ENCODE measurements around the gene ANXA8. TPM values are rescaled to one million over a fixed set of nuclear protein-coding genes. Genes with fewer than 3 reads are reported as not detected.

The ANXA8 gene
- total and polyA plus RNA-seq, 2 experiments from 2014 or later = 0.27 to 0.87 TPM

DNA sequence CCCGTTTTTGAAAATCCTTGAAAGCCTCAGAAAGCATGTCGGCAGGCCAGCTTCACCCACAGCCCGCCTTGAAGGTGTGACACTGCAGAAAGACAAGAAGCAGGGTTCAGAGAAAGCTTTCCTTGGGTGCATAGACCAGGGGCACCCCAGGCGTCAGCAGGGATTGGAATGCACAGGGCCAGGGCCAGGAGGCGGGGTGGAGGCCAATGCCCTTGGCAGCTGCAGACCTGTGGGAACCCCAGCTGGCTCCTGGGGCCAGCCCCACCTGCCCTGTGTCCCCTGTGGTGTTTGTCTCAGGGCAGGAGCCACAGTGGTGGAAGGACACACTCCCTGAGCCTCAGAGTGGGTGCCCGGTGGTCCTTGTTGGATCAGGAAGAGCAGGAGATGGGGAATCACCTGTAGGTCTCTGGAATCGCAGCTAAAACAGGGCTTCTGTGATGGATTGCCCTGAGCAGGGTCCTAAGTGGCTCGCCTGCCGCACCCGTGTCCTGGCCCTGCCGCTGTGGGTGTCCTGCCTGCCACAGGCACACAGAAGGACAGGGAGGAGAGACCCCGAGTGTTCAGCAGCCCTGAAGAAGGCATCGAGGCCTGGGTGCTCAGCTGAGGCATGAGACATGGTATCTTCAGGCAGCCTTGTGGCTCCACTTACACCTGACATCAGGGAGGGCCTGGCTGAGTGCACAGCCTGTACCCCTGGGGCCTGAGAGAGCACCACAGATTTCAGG, 32.5 kb downstream of the ANXA8 start:
- TF ChIP-seq, protein P1, sequence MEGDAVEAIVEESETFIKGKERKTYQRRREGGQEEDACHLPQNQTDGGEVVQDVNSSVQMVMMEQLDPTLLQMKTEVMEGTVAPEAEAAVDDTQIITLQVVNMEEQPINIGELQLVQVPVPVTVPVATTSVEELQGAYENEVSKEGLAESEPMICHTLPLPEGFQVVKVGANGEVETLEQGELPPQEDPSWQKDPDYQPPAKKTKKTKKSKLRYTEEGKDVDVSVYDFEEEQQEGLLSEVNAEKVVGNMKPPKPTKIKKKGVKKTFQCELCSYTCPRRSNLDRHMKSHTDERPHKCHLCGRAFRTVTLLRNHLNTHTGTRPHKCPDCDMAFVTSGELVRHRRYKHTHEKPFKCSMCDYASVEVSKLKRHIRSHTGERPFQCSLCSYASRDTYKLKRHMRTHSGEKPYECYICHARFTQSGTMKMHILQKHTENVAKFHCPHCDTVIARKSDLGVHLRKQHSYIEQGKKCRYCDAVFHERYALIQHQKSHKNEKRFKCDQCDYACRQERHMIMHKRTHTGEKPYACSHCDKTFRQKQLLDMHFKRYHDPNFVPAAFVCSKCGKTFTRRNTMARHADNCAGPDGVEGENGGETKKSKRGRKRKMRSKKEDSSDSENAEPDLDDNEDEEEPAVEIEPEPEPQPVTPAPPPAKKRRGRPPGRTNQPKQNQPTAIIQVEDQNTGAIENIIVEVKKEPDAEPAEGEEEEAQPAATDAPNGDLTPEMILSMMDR (IDR thresholded peaks at IDR 0.05; ENCODE audit: low read depth, low read length) = no peak
- Histone ChIP-seq H3K4me1 (ENCODE audit: low read depth) (no peaks in the 10 kb centered on the region), H3K4me3 (no peak overlapping the region), H3K27me3 (no peaks in the 10 kb centered on the region), H3K27ac (no peak overlapping the region), H3K36me3 (no peaks in the 10 kb centered on the region), H3K9me3 (ENCODE audit: low read depth) (no peaks in the 10 kb centered on the region)
- DNase-seq (ENCODE audit: low read depth in 1 of 2, low spot score in 1 of 2) = no peak

DNA sequence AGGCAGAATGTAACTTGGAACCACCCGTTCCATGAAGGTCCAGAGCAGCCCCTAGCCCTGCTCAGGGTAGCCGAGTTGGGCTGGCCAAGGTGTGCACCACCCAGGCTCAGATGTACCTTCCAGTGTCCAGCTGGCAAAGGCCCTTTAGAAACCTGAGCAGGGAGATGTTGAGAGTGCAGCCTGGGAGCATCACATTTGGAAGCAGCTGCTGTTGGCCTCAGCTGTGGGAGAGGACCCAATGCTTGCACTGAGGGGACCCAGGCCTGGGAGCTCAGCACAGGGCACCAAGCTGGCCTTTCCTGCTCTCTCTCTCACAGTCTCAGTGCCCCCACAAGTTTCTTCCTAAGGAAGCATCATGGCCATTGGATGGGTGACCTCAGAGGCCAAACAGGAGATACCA, 33.5 kb downstream of the ANXA8 start:
- no peak for DNase-seq (ENCODE audit: low read depth in 1 of 2, low spot score in 1 of 2)
- Histone ChIP-seq H3K27ac (no peak overlapping the region), H3K36me3 (no peaks in the 10 kb centered on the region), H3K9me3 (ENCODE audit: low read depth) (no peaks in the 10 kb centered on the region), H3K27me3 (no peaks in the 10 kb centered on the region), H3K4me3 (no peak overlapping the region), H3K4me1 (ENCODE audit: low read depth) (no peaks in the 10 kb centered on the region)
- TF ChIP-seq, protein P1 (IDR thresholded peaks at IDR 0.05; ENCODE audit: low read depth, low read length) = no peak

DNA sequence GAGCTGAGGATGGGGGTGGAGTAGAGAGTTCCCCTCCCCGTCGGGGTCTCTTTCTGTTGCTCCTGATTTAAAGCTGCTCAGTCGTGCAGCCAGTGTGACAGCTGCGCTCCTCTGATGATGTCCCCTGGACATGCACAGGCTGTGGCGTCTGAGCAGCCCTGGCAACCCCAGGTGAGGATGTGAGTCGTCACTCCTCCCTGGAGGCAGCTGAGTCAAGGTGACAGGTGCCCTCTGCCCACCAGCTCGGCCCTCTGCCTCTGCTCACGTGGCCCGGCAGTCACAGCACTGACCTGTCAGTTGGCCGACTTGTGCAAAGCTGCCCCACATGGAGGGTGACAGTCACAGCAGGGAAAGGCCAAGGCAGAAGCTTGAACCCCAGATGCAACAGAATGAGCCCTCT, 33.9 kb downstream of the ANXA8 start:
- no peak for DNase-seq (ENCODE audit: low read depth in 1 of 2, low spot score in 1 of 2)
- Histone ChIP-seq H3K4me1 (ENCODE audit: low read depth) (no peaks in the 10 kb centered on the region), H3K4me3 (no peak overlapping the region), H3K27ac (no peak overlapping the region), H3K27me3 (no peaks in the 10 kb centered on the region), H3K9me3 (ENCODE audit: low read depth) (no peaks in the 10 kb centered on the region), H3K36me3 (no peaks in the 10 kb centered on the region)
- TF ChIP-seq, protein P1 (IDR thresholded peaks at IDR 0.05; ENCODE audit: low read depth, low read length) = no peak

DNA sequence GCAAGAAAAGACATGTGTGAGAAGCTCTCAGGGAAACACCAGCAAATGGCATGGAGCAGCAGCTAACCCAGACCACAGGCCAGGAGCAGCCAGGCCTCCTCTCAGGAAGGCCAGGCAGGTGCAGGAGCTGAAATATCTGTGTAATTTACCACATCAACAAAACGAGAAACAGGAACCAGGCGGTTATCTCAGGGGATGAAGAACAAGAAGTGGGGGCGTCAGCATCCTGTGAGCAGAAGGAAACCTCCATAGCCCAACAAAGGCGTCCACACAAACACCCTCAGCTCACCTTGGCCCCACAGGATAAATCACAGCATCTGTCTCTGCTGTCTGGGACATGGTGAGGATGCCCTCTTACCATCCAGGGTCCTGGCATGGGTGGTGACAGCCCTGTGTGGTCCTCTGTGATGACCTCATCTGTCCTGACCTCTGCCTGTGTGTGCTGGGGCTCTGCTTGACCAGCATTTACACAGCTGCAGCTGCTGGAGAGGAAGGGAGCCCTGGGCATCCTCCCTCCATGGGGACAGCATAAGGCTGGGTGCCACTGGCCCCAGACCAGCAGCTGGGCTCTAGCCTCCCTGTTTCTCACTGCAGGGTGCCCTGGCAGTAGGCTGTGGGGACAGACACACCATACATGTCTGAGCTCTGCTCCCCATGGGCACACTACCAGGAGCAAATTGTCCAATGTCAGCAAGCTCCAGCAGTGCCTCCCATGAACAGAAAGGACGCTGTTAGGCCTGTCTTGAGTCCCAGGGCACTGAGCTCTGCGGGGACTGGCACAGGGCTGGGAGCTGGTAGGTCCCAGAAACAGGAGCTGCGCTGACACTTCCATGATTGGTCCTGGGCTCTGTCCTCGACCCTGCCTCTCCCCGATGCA, 34.6 kb downstream of the ANXA8 start:
- Histone ChIP-seq H3K9me3 (ENCODE audit: low read depth) (no peaks in the 10 kb centered on the region), H3K27ac (no peak overlapping the region), H3K27me3 (no peaks in the 10 kb centered on the region), H3K36me3 (no peaks in the 10 kb centered on the region), H3K4me1 (ENCODE audit: low read depth) (no peaks in the 10 kb centered on the region), H3K4me3 (no peak overlapping the region)
- DNase-seq (ENCODE audit: low read depth in 1 of 2, low spot score in 1 of 2) = no peak
- TF ChIP-seq, protein P1 (IDR thresholded peaks at IDR 0.05; ENCODE audit: low read depth, low read length) = no peak

DNA sequence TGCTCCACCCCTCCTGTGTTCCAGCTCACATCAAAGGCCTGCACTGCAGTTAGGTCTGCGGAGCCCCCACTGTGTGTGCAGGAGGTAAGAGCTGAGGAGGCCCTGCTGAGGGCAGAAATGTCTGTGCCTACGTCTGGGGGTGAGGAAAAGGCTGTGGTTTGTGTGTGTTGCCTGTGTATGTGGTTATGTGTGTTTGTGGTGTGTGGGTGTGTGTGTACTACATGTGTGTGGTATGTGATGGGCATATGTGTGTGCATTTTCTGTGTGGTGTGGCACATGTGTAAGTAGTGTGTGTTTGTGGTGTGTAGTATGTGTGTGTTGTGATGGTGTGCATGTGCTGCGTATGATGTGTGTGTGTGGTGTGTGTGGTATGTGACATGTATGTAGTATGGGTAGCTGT, 36.2 kb downstream of the ANXA8 start:
- TF ChIP-seq, protein P1 (IDR thresholded peaks at IDR 0.05; ENCODE audit: low read depth, low read length) = no peak
- Histone ChIP-seq H3K4me3 (no peak overlapping the region), H3K4me1 (ENCODE audit: low read depth) (no peaks in the 10 kb centered on the region), H3K27me3 (no peaks in the 10 kb centered on the region), H3K27ac (no peak overlapping the region), H3K9me3 (ENCODE audit: low read depth) (no peaks in the 10 kb centered on the region), H3K36me3 (no peaks in the 10 kb centered on the region)
- no peak for DNase-seq (ENCODE audit: low read depth in 1 of 2, low spot score in 1 of 2)
